ENCODE data around the gene GNAZ.

- TF ChIP-seq CTCF (IDR thresholded peaks at IDR 0.05) (no peak), EZH2 (IDR thresholded peaks at IDR 0.05; ENCODE audit: borderline replicate concordance, insufficient read depth, low read depth, low read length, poor library complexity, severe bottlenecking) (no peak)
These were observed 3.9 kb upstream of the GNAZ start for GRCh38 chr22:23066200-23067022.

Data from B cell (primary cell).